GM12891 (cell line): ENCODE results near the gene ATP6V0C.

Source experiments
- POLR2A ChIP-seq: IDR thresholded peaks from 2 replicates; pipeline ENCODE4 v1.6.1; 2011; ENCODE audit warnings: low read depth, low read length, control low read depth
- POLR2AphosphoS5 ChIP-seq: IDR thresholded peaks from 2 replicates; pipeline ENCODE4 v1.6.1; 2011; ENCODE audit warnings: low read depth, low read length, control low read depth

DNA sequence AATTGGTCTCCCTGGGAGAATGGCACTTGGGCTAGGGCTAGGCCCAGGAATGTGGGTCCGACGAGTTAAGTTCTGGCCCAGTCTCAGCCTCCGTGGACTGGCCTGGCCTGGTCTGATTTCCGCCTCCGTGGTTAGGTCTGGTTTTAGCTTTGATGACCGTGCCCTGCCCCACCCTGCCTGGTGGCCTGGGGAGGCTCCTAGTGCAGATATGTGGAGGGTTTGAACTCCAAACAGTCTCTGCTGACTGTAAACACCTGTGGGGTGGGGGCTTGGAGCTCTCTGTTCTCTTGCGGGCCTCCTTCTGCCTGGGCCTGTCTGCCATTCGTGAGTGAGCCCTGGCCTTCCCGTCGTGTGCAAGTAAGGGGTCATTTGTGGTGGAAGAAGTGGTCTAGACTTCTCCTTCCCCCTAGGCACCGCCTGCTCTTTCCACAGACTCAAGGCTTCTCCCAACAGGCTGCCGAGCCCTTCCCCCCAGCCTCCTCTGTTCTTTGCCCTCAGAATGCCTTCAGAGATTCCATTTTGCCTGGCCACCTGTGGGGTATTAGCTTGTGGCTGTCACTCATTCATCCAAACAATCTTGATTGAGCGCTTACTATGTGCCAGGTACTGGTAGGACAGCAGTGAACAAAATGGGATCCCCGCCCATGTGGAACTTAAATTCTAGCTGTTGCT, 1.6 kb downstream of the ATP6V0C start:
- no peak for TF ChIP-seq POLR2A
- no peak for TF ChIP-seq POLR2AphosphoS5
